Neural cell (in vitro differentiated cells): ENCODE results near the gene GRM4. TPM values are rescaled to one million over a fixed set of nuclear protein-coding genes. Genes with fewer than 3 reads are reported as not detected.
"Not testable (repeated sequence)": the region's sequence is repeated elsewhere in the genome, so short reads cannot be mapped to it uniquely, and the experiment has no call there.

Experiments used
- H2AFZ ChIP-seq: fragments of 200-600, 300-800 bp; sonication (generic), shearing (Covaris generic); 2 replicates; pipeline ENCODE4 v1.6.0; 2014; ENCODE audit warnings: low read depth, mild to moderate bottlenecking, antibody characterized with exemption, low read length, moderate library complexity
- H3F3A ChIP-seq: fragments of 200-600 bp; shearing (Covaris generic); 2 replicates; pipeline ENCODE4 v1.6.1; 2016; ENCODE audit warnings: mild to moderate bottlenecking, moderate library complexity, mixed read lengths, antibody characterized with exemption, low read length; ENCODE audit not compliant: insufficient read depth, poor library complexity, severe bottlenecking
- H3K27ac ChIP-seq: fragments of 200-600, 300-800 bp; sonication (generic), shearing (Covaris generic); 2 replicates; pipeline ENCODE4 v1.5.1; 2014; ENCODE audit warnings: mild to moderate bottlenecking, low read length, moderate library complexity
- H3K27me3 ChIP-seq: fragments of 300-800, 200-600 bp; sonication (generic), shearing (Covaris generic); 2 replicates; pipeline ENCODE4 v1.6.0; 2014; ENCODE audit warnings: mild to moderate bottlenecking, low read depth, low read length, moderate library complexity; ENCODE audit not compliant: insufficient read depth
- H3K36me3 ChIP-seq: fragments of 300-800, 200-600 bp; sonication (generic), shearing (Covaris generic); 2 replicates; pipeline ENCODE4 v1.5.1; 2014; ENCODE audit warnings: mild to moderate bottlenecking, antibody characterized with exemption, low read length, moderate library complexity; ENCODE audit not compliant: insufficient read depth
- H3K4me2 ChIP-seq: fragments of 300-800, 200-600 bp; sonication (generic), shearing (Covaris generic); 2 replicates; pipeline ENCODE4 v1.6.0; 2014; ENCODE audit warnings: mild to moderate bottlenecking, low read length
- H3K4me3 ChIP-seq: fragments of 300-800, 200-600 bp; sonication (generic), shearing (Covaris generic); 2 replicates; pipeline ENCODE4 v1.5.1; 2014; ENCODE audit warnings: mild to moderate bottlenecking, low read length, moderate library complexity
- H3K79me2 ChIP-seq: fragments of 200-600 bp; shearing (Covaris generic); replicated peaks from 2 replicates; pipeline ENCODE4 v1.6.0; 2014; ENCODE audit warnings: mild to moderate bottlenecking, low read length, moderate library complexity; ENCODE audit not compliant: insufficient read depth
- H3K9ac ChIP-seq: fragments of 300-800, 200-600 bp; sonication (generic), shearing (Covaris generic); 2 replicates; pipeline ENCODE4 v1.6.1; 2016; ENCODE audit warnings: mild to moderate bottlenecking, low read length, mixed read lengths
- H3K9me2 ChIP-seq: fragments of 200-600 bp; shearing (Covaris generic); 2 replicates; pipeline ENCODE4 v1.6.1; 2016; ENCODE audit warnings: mild to moderate bottlenecking, low read length, mixed read lengths; ENCODE audit not compliant: insufficient read depth
- H3K9me3 ChIP-seq: fragments of 200-600, 300-800 bp; sonication (generic), shearing (Covaris generic); 2 replicates; pipeline ENCODE4 v1.6.1; 2016; ENCODE audit warnings: mild to moderate bottlenecking, mixed run types, low read length, moderate library complexity, mixed read lengths
- H4K20me1 ChIP-seq: fragments of 200-600 bp; shearing (Covaris generic); 2 replicates; pipeline ENCODE4 v1.6.1; 2016; ENCODE audit warnings: mild to moderate bottlenecking, mixed run types; ENCODE audit not compliant: insufficient read depth
- EP300 ChIP-seq: fragments of 450-650 bp; conservative IDR thresholded peaks from 2 replicates; pipeline ENCODE4 v1.6.1; 2014; ENCODE audit warnings: antibody characterized with exemption, mild to moderate bottlenecking, moderate library complexity; ENCODE audit not compliant: poor library complexity, severe bottlenecking
- EZH2 ChIP-seq: fragments of 200-600, 300-800 bp; shearing (Covaris generic), sonication (generic); IDR thresholded peaks from 2 replicates; pipeline ENCODE4 v1.6.1; 2014; ENCODE audit warnings: antibody characterized with exemption, low read length, borderline replicate concordance, mild to moderate bottlenecking; ENCODE audit not compliant: insufficient read depth, poor library complexity, severe bottlenecking
- MXI1 ChIP-seq: fragments of 450-650 bp; conservative IDR thresholded peaks from 2 replicates; pipeline ENCODE4 v1.6.1; 2014; ENCODE audit warnings: antibody characterized with exemption, mild to moderate bottlenecking; ENCODE audit not compliant: poor library complexity, severe bottlenecking
- POLR2AphosphoS5 ChIP-seq: IDR thresholded peaks from 2 replicates; pipeline ENCODE4 v1.6.1; 2012
- RAD21 ChIP-seq: fragments of 450-650 bp; conservative IDR thresholded peaks from 2 replicates; pipeline ENCODE4 v1.6.1; 2014; ENCODE audit warnings: antibody characterized with exemption, mild to moderate bottlenecking, moderate library complexity
- SMC3 ChIP-seq: fragments of 450-650 bp; conservative IDR thresholded peaks from 2 replicates; pipeline ENCODE4 v1.6.1; 2014; ENCODE audit warnings: antibody characterized with exemption, mild to moderate bottlenecking, moderate library complexity; ENCODE audit not compliant: poor library complexity
- TAF1 ChIP-seq: IDR thresholded peaks from 2 replicates; pipeline ENCODE4 v1.6.1; 2012; ENCODE audit warnings: low read depth
- polyA plus RNA-seq: library from polyadenylated mRNA; depleted of rRNA; stranded (reverse); fragments of >200 nt; gene quantifications from 2 replicates; pipeline ENCODE4 v1.2.3, GENCODE V29; 2014
- TF ChIP-seq, protein P1 (sequence below): fragments of 450-650 bp; IDR thresholded peaks from 2 replicates; pipeline ENCODE4 v1.5.1; 2014; ENCODE audit warnings: antibody characterized with exemption, mild to moderate bottlenecking, moderate library complexity; ENCODE audit not compliant: poor library complexity, severe bottlenecking
- TF ChIP-seq, protein P2 (sequence below): IDR thresholded peaks from 2 replicates; pipeline ENCODE4 v1.6.1; 2012; ENCODE audit warnings: borderline replicate concordance

Gene GRM4
- polyA plus RNA-seq, 1 donor from 2014 or later = 2.1 TPM

DNA sequence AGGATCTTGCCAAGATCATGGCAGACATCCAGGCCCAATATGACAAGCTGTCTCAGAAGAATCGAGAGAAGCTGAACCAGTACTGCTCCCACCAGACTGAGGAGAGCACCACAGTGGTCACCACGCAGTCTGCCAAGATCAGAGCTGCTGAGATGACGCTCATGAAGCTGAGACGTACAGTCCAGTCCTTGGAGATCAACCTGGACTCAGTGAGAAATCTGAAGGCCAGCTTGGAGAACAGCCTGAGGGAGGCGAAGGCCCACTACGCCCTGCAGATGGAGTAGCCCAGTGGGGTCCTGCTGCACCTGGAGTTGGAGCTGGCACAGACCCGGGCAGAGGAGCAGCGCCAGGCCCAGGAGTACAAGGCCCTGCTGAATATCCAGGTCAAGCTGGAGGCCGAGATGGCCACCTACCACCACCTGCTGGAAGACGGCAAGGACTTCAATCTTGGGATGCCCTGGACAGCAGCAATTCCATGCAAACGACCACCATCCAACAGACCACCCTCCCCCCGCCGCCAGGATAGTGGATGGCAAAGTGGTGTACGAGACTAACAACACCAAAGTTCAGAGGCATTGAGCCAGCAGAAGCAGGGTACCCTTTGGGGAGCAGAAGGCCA is 44.7 kb upstream of the GRM4 start:
- Histone ChIP-seq H3K4me2 (no peak overlapping the region), H3K4me3 (no peak overlapping the region), H3K27ac (no peak overlapping the region), H3K27me3 (no peaks in the 10 kb centered on the region), H3K9me3 (no peaks in the 10 kb centered on the region), H3K9ac (no peak overlapping the region), H3K79me2 (no peaks in the 10 kb centered on the region), H3F3A (no peaks in the 10 kb centered on the region), H3K9me2 (no peaks in the 10 kb centered on the region), H2AFZ (no peak overlapping the region), H3K36me3 (no peaks in the 10 kb centered on the region), H4K20me1 (no peaks in the 10 kb centered on the region)
- TF ChIP-seq MXI1 (no peak), TAF1 (no peak), EZH2 (no peak), POLR2AphosphoS5 (no peak), EP300 (no peak), RAD21 (no peak), SMC3 (no peak)
- TF ChIP-seq, protein P1, sequence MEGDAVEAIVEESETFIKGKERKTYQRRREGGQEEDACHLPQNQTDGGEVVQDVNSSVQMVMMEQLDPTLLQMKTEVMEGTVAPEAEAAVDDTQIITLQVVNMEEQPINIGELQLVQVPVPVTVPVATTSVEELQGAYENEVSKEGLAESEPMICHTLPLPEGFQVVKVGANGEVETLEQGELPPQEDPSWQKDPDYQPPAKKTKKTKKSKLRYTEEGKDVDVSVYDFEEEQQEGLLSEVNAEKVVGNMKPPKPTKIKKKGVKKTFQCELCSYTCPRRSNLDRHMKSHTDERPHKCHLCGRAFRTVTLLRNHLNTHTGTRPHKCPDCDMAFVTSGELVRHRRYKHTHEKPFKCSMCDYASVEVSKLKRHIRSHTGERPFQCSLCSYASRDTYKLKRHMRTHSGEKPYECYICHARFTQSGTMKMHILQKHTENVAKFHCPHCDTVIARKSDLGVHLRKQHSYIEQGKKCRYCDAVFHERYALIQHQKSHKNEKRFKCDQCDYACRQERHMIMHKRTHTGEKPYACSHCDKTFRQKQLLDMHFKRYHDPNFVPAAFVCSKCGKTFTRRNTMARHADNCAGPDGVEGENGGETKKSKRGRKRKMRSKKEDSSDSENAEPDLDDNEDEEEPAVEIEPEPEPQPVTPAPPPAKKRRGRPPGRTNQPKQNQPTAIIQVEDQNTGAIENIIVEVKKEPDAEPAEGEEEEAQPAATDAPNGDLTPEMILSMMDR = no peak
- TF ChIP-seq, protein P2, sequence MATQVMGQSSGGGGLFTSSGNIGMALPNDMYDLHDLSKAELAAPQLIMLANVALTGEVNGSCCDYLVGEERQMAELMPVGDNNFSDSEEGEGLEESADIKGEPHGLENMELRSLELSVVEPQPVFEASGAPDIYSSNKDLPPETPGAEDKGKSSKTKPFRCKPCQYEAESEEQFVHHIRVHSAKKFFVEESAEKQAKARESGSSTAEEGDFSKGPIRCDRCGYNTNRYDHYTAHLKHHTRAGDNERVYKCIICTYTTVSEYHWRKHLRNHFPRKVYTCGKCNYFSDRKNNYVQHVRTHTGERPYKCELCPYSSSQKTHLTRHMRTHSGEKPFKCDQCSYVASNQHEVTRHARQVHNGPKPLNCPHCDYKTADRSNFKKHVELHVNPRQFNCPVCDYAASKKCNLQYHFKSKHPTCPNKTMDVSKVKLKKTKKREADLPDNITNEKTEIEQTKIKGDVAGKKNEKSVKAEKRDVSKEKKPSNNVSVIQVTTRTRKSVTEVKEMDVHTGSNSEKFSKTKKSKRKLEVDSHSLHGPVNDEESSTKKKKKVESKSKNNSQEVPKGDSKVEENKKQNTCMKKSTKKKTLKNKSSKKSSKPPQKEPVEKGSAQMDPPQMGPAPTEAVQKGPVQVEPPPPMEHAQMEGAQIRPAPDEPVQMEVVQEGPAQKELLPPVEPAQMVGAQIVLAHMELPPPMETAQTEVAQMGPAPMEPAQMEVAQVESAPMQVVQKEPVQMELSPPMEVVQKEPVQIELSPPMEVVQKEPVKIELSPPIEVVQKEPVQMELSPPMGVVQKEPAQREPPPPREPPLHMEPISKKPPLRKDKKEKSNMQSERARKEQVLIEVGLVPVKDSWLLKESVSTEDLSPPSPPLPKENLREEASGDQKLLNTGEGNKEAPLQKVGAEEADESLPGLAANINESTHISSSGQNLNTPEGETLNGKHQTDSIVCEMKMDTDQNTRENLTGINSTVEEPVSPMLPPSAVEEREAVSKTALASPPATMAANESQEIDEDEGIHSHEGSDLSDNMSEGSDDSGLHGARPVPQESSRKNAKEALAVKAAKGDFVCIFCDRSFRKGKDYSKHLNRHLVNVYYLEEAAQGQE = no peak

DNA sequence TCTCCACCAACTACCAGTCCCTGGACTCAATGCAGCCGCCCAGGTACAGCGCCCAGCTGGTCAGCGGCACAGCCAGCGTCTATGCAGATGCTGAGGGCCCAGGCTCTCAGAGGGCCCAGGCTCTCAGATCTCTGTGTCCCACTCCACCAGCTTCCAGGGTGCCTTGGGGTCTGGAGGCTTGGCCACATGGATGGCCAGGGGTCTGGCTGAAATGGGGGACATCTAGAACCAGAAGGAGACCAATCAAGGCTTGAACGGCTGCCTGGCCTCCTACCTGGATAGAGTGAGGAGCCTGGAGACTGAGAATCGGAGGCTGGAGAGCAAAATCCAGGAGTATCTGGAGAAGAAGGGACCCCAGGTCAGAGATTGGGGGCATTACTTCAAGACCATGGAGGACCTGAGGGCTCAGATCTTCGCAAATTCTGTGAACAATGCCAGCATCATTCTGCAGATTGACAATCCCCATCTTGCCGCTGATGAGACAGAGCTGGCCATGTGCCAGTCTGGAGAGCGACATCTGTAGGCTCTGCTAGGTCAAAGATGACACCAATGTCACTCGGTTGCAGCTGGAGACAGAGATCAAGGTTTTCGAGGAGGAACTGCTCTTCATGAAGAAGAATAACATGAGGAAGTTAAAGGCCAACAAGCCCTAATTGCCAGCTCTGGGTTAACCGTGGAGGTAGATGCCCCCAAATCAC is 44.1 kb upstream of the GRM4 start:
- H2AFZ ChIP-seq = no peak overlapping the region

DNA sequence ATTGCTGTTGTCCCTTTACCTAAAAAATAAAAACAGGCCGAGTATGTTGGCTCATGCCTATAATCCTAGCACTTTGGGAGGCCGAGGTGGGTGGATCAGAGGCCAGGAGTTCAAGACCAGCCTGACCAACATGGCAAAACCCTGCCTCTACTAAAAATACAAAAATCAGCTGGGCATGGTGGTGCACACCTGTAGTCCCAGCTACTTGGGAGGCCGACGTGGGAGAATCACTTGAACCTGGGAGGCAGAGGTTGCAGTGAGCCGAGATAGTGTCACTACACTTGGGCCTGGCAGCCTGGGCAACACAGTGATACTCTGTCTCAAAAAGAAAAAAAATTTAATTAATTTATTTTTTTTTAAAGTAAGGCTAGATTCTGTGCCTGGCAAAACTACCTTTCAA is 38.8 kb upstream of the GRM4 start:
- not testable (repeated sequence) for H3F3A ChIP-seq, H4K20me1 ChIP-seq, H3K9me3 ChIP-seq, H3K79me2 ChIP-seq, H3K27ac ChIP-seq, H3K36me3 ChIP-seq, H3K27me3 ChIP-seq, H3K4me3 ChIP-seq, H3K9me2 ChIP-seq, H3K4me2 ChIP-seq, H3K9ac ChIP-seq, H2AFZ ChIP-seq

More for the DNA sequence above, 44.1 kb upstream of the GRM4 start:
- no peaks in the 10 kb centered on the region for H3K79me2 ChIP-seq
- H3K9me2 ChIP-seq = no peaks in the 10 kb centered on the region
- no peak overlapping the region for H3K4me3 ChIP-seq
- H3K9me3 ChIP-seq = no peaks in the 10 kb centered on the region
- no peak for TF ChIP-seq POLR2AphosphoS5
- TF ChIP-seq TAF1 = no peak
- TF ChIP-seq SMC3 = no peak
- no peak for TF ChIP-seq EZH2
- no peak for TF ChIP-seq MXI1
- TF ChIP-seq EP300 = no peak
- TF ChIP-seq, protein P1 = no peak
- no peak for TF ChIP-seq RAD21
- H3K4me2 ChIP-seq = no peak overlapping the region
- H4K20me1 ChIP-seq = no peaks in the 10 kb centered on the region
- no peaks in the 10 kb centered on the region for H3K36me3 ChIP-seq
- no peaks in the 10 kb centered on the region for H3F3A ChIP-seq
- no peak overlapping the region for H3K27ac ChIP-seq
- no peak overlapping the region for H3K9ac ChIP-seq
- H3K27me3 ChIP-seq = no peaks in the 10 kb centered on the region
